Sigmoid colon (tissue), 4 donors: Measurements from ENCODE around the gene KSR1.

ENCODE experiments used
- CTCF ChIP-seq, 4 experiments: fragments of 450-650 bp in 3 of 4; fragments of 200-600 bp in 1 of 4; IDR thresholded peaks; one replicate each; pipeline ENCODE4 v1.5.1; 2016 to 2019; ENCODE audit warnings: antibody characterized with exemption in 4 of 4, mild to moderate bottlenecking in 3 of 4, moderate library complexity in 2 of 4
- EP300 ChIP-seq, 4 donors: sonication (generic); formaldehyde crosslinking; IDR thresholded peaks; one replicate each; pipeline ENCODE4 v1.6.1; 2017; ENCODE audit warnings: antibody characterized with exemption in 4 of 4
- POLR2A ChIP-seq, 2 donors: fragments of 450-650 bp; IDR thresholded peaks; one replicate each; pipeline ENCODE4 v1.6.1; 2016; ENCODE audit warnings: antibody characterized with exemption in 2 of 2, mild to moderate bottlenecking in 2 of 2, moderate library complexity in 2 of 2
- POLR2AphosphoS5 ChIP-seq, 4 donors: sonication (generic); formaldehyde crosslinking; IDR thresholded peaks; one replicate each; pipeline ENCODE4 v1.6.1; 2017; ENCODE audit warnings: antibody characterized with exemption in 4 of 4

GRCh38 chr17:27459433-27459832 lies 3.2 kb downstream of the KSR1 start:
- no peak for TF ChIP-seq EP300 (IDR thresholded peaks at IDR 0.05)
- TF ChIP-seq POLR2A (IDR thresholded peaks at IDR 0.05): no peak
- no peak for TF ChIP-seq CTCF (IDR thresholded peaks at IDR 0.05)
- no peak for TF ChIP-seq POLR2AphosphoS5 (IDR thresholded peaks at IDR 0.05)
